GM21717 (cell line): ENCODE data around the gene SGSH.

Experiments used
- ATAC-seq: cut with Tn5 transposase; IDR thresholded peaks from one replicate; pipeline ENCODE4 v1.9.1; 2021; ENCODE audit warnings: mild to moderate bottlenecking, moderate library complexity; ENCODE audit not compliant: unreplicated experiment

SGSH gene

DNA sequence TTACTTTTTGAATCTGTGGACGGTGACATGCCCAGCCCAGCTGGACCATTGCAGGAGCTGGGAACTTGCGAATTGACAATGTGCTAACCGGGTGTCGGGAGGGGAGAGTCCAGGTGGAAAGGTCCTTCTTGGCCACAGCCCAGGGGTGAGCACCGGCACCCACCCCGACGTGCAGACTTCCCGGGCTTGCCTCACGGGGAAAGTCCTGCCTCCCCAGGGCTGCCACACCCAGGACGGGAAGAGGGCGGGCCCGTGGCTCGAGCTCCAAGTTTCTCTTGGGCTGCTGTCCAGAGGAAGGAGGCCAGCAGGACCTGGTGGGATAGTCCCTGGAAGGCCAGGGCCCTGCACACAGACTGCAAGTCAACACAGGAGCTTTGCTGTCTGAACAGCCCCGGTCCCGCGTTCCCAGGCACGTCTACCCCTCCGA is 32.6 kb downstream of the SGSH start:
- ATAC-seq, result no peak

DNA sequence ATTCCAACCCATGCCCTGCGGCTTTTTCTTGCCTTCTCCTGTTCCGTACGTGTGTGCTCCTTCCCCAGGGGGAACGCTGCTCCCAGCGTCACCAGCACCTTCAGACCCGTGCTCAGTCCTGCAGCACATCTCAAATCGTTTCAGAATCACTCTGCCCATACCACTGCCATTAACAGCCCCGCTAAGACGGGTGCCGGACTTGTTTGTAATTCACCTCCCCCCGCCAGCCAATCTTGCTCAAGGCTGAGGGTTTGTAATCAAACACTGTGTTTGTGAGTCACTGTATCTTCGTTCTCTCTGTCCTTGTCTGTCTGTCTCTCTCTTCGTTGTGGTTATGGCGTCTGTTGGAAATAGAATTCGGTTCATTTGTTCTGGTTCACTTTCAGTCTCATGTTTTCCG is 33.0 kb downstream of the SGSH start:
- ATAC-seq, result no peak

DNA sequence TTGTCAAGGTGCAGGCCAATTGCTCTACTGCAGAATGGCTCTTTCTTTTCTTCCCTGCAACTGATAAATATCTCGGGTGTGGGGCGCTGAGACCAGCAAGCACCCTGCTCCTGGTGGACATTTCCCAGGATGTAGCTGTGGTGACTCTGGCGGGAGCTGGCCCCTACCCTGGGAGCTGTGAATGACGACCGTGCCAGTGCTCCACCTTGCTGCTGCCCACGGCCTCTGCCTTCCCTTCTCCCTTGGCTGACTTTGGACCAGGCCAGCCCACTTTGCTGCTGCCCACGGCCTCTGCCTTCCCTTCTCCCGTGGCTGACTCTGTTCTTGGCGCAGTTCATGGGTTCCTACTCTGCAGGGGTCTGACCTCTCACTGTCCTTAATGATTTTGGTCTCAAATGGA is 34.2 kb downstream of the SGSH start:
- no peak for ATAC-seq

GRCh38 chr17:80184423-80184714 is 35.8 kb downstream of the SGSH start:
- no peak for ATAC-seq

- no peak for ATAC-seq
Observed at GRCh38 chr17:80183581-80184422, 36.3 kb downstream of the SGSH start.

- no peak for ATAC-seq
Observed at GRCh38 chr17:80182845-80183223, 37.3 kb downstream of the SGSH start.

- no peak for ATAC-seq
Observed at GRCh38 chr17:80182118-80182844, 37.9 kb downstream of the SGSH start.

- ATAC-seq, result no peak
Observed at GRCh38 chr17:80181431-80181830, 38.7 kb downstream of the SGSH start.

- ATAC-seq, result no peak
Observed at GRCh38 chr17:80180192-80180591, 39.9 kb downstream of the SGSH start.

- no peak for ATAC-seq
Observed at GRCh38 chr17:80177986-80178595, 42.0 kb downstream of the SGSH start.

DNA sequence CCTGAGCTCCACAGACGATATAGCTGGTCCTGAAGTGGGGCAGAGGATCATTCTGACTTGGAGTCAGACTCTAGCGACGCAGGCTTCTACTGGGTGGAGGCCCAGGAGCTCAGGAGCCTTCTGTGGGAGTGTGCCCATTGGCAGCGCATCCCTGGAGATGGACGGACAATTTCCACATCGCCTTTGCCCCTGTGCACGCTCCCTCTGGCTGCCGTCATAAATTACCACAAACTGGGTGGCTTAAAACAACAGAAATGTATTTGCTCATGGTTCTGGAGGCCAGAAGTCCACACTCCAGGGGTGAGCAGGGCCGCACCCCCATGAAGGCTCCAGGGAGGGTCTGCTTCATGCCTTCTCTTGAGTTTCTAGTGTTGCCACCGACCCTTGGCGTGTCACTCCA is 43.4 kb downstream of the SGSH start:
- no peak for ATAC-seq

DNA sequence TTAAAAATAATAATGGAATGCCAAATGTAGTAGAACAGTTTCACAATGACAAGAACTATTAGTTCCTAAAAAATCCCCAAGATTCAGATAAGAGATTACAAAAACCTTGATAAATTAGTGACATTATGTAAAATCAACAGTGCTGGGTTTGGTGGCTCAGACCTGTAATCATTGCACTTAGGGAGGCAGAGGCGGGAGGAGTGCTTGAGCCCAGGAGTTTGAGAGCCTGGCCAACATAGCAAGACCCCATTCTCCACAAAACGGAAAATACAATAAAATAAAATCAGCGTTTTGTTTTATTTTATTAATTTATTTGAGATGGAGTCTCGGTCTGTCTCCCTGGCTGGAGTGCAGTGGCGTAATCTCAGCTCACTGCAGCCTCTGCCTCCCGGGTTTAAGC is 46.2 kb downstream of the SGSH start:
- no peak for ATAC-seq

DNA sequence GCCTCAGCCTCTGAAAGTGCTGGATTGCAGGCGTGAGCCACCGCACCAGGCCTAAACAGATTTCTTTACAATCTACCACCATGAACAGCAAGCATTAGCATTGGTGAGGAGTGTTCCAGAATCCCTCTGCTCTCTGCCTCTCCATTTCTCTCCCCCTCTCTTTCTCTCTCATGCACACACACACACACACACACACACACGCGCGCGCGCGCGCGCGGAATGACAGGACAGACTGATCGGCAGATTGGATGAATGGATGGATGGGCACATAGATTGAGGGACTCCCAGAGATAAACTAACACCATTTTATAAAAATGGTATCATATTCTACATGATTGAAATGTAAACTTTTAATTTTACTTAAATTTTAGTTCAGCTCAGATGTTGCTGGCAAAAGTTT is 47.0 kb downstream of the SGSH start:
- ATAC-seq, result no peak

GRCh38 chr17:80171681-80172080 is 48.5 kb downstream of the SGSH start:
- ATAC-seq, result no peak

GRCh38 chr17:80169784-80170500 is 50.2 kb downstream of the SGSH start, which contains the start of gene CARD14:
CARD14 (plus strand) TSS chr17:80170030; CDS start chr17:80181439, 11,409 bp downstream.
- ATAC-seq, result no peak

- no peak for ATAC-seq
Observed at GRCh38 chr17:80169107-80169506, 51.0 kb downstream of the SGSH start.

DNA sequence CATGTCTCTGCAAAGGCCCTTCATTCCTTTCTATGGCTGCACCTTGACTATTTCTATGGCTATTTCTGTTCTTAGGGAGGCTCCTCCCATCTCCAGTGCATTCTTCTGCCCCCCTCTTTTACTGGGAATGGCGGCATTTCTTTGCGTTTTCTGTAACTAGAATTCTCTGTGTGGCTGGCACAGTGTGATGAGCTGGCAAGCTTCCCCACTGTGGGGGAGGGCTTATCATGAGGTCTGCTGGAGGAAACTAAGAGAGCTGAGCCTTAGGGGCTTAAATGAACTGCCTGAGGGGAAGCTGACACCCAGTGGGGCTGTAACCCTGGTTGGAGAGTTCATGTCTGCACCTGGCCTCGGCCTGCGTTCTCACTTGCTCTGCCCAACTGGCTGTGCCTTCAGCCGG is 51.8 kb downstream of the SGSH start:
- no peak for ATAC-seq

- no peak for ATAC-seq
Observed at GRCh38 chr17:80166446-80166845, 53.7 kb downstream of the SGSH start.

DNA sequence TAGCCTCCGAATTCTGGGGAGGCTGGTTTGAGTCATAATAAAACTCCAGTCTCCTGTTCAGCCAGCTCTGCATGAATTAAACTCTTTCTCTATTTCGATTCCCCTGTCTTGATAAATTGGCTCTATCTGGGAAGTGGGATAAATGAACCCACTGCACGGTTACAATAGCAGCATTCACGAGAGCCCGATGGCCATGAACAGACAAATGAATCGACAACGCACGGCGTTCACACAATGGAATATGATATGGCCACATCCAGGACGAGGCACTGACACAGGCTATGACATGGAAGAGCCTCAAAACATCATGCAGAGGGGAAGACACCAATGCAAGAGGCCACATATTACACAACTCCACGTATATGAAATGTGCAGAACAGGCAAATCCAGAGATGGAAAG is 55.9 kb downstream of the SGSH start:
- no peak for ATAC-seq

- ATAC-seq, result no peak
Observed at GRCh38 chr17:80163336-80163735, 56.8 kb downstream of the SGSH start.

DNA sequence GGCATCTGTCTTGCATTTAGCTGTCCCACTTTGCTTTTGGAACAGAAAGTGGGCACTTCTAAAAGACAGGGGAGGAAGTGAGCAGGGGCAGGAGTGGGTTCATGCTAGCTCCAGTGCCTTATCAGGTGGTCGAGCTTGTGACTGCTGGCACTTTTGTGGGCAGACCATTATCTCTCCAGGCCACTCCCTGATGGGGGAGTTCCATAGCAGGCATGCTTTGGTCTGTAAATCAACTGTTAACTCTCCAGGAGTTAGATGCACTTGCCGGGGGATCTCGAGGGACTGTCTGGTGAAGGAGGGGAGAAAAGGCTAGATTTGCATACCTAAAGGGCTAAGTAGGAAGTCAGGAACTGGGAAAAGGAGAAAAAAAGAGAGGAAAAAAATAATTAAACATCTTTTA is 59.6 kb downstream of the SGSH start:
- no peak for ATAC-seq
